Activated CD4-positive, alpha-beta T cell treated with anti-CD3 and anti-CD28 coated beads, Interleukin-2, amount 50 U/mL, for 24 hours (primary cell): Measurements from ENCODE around the gene SLMAP.
"Not testable (repeated sequence)": the region's sequence is repeated elsewhere in the genome, so short reads cannot be mapped to it uniquely, and the experiment has no call there.

ENCODE experiments used
- DNase-seq, 2 donors: peaks; one replicate each; pipeline ENCODE4 v3.0.0-alpha.2; 2020; ENCODE audit warnings: low read depth in 1 of 2, low spot score in 1 of 2

The SLMAP gene

GRCh38 chr3:57826952-57827723 lies 71.0 kb downstream of the SLMAP start:
- no peak for DNase-seq

GRCh38 chr3:57827757-57828156 lies 71.6 kb downstream of the SLMAP start:
- no peak for DNase-seq

- no peak for DNase-seq
Measured at GRCh38 chr3:57832486-57832885, 76.4 kb downstream of the SLMAP start.

GRCh38 chr3:57832900-57833313 lies 76.8 kb downstream of the SLMAP start:
- no peak for DNase-seq

- DNase-seq = no peak
Measured at GRCh38 chr3:57833763-57834162, 77.7 kb downstream of the SLMAP start.

GRCh38 chr3:57837686-57838085 lies 81.6 kb downstream of the SLMAP start:
- DNase-seq = no peak

- DNase-seq = no peak
Measured at GRCh38 chr3:57838627-57839026, 82.5 kb downstream of the SLMAP start.

- DNase-seq = no peak
Measured at GRCh38 chr3:57840473-57840872, 84.4 kb downstream of the SLMAP start.

GRCh38 chr3:57841818-57842217 lies 85.7 kb downstream of the SLMAP start:
- no peak for DNase-seq

GRCh38 chr3:57848177-57848738 lies 92.1 kb downstream of the SLMAP start:
- no peak for DNase-seq

- no peak for DNase-seq
Measured at GRCh38 chr3:57851304-57851703, 95.2 kb downstream of the SLMAP start.

- DNase-seq = no peak
Measured at GRCh38 chr3:57852896-57853295, 96.8 kb downstream of the SLMAP start.

GRCh38 chr3:57855281-57855680 lies 99.2 kb downstream of the SLMAP start:
- DNase-seq = no peak

- DNase-seq = no peak
Measured at GRCh38 chr3:57855943-57856342, 99.8 kb downstream of the SLMAP start.

- no peak for DNase-seq
Measured at GRCh38 chr3:57856675-57857074, 100.6 kb downstream of the SLMAP start.

- no peak for DNase-seq
Measured at GRCh38 chr3:57862894-57863293, 106.8 kb downstream of the SLMAP start.

- DNase-seq = no peak
Measured at GRCh38 chr3:57863380-57863779, 107.3 kb downstream of the SLMAP start.

- DNase-seq = no peak
Measured at GRCh38 chr3:57864853-57865252, 108.7 kb downstream of the SLMAP start.

GRCh38 chr3:57869110-57869509 lies 113.0 kb downstream of the SLMAP start:
- not testable (repeated sequence) for DNase-seq

GRCh38 chr3:57872606-57873005 lies 116.5 kb downstream of the SLMAP start:
- no peak for DNase-seq

- no peak for DNase-seq
Measured at GRCh38 chr3:57876632-57877031, 120.5 kb downstream of the SLMAP start.

GRCh38 chr3:57877116-57877515 lies 121.0 kb downstream of the SLMAP start:
- no peak for DNase-seq

GRCh38 chr3:57884436-57884835 lies 128.3 kb downstream of the SLMAP start:
- DNase-seq = not testable (repeated sequence)
